CD14-positive monocyte (primary cell): ENCODE results near the gene TIMELESS. TPM values are rescaled to one million over a fixed set of nuclear protein-coding genes. Genes with fewer than 3 reads are reported as not detected.

ENCODE experiments used
- DNase-seq, 3 donors: peaks; one replicate each; pipeline ENCODE4 v3.0.0-alpha.2; 2011 to 2022
- H2AFZ ChIP-seq: 2 replicates; pipeline ENCODE4 v1.6.0; 2012; ENCODE audit warnings: mild to moderate bottlenecking, low read depth, low read length, inconsistent platforms; ENCODE audit not compliant: insufficient read depth, poor library complexity, severe bottlenecking
- H3K27ac ChIP-seq, 2 donors: 1 replicate in 1 of 2; 2 replicates in 1 of 2; pipeline ENCODE4 v1.5.1; 2012 to 2013; ENCODE audit warnings: low read length in 2 of 2, control low read depth in 1 of 2, inconsistent platforms in 1 of 2, low read depth in 1 of 2, mild to moderate bottlenecking in 1 of 2
- H3K27me3 ChIP-seq, 2 donors: one replicate each; pipeline versions ENCODE4 v1.6.0 to v1.6.1; 2011 to 2013; ENCODE audit warnings: low read length in 2 of 2; ENCODE audit not compliant: control insufficient read depth in 2 of 2, insufficient read depth in 2 of 2
- H3K36me3 ChIP-seq, 2 donors: replicated peaks in 1 of 2; 1 replicate in 1 of 2; 2 replicates in 1 of 2; pipeline versions ENCODE4 v1.5.1 to v1.6.1; 2012 to 2013; ENCODE audit warnings: low read length in 2 of 2, control low read depth in 1 of 2, inconsistent platforms in 1 of 2, mild to moderate bottlenecking in 1 of 2; ENCODE audit not compliant: insufficient read depth in 2 of 2, control insufficient read depth in 1 of 2
- H3K4me1 ChIP-seq, 2 donors: 1 replicate in 1 of 2; 2 replicates in 1 of 2; pipeline versions ENCODE4 v1.5.1 to v1.6.1; 2012 to 2013; ENCODE audit warnings: low read length in 2 of 2, control low read depth in 1 of 2, inconsistent platforms in 1 of 2, mild to moderate bottlenecking in 1 of 2, moderate library complexity in 1 of 2; ENCODE audit not compliant: insufficient read depth in 2 of 2, control insufficient read depth in 1 of 2
- H3K4me2 ChIP-seq: replicated peaks from 2 replicates; pipeline ENCODE3; 2012; ENCODE audit warnings: low read length, moderate library complexity, mild to moderate bottlenecking; ENCODE audit not compliant: poor library complexity, severe bottlenecking; ENCODE audit errors: extremely low read depth
- H3K4me3 ChIP-seq, 3 experiments: fragments of 200-600 bp in 1 of 3; sonication (generic) in 1 of 3; replicated peaks in 1 of 3; 1 replicate in 2 of 3; 2 replicates in 1 of 3; pipeline ENCODE4 v1.5.1; 2011 to 2013; ENCODE audit warnings: low read length in 3 of 3, mild to moderate bottlenecking in 3 of 3, control low read depth in 2 of 3, low read depth in 2 of 3, inconsistent platforms in 1 of 3, moderate library complexity in 1 of 3
- H3K79me2 ChIP-seq: 2 replicates; pipeline ENCODE4 v1.6.0; 2012; ENCODE audit warnings: mild to moderate bottlenecking, control low read depth, inconsistent platforms, low read length, moderate library complexity; ENCODE audit not compliant: insufficient read depth
- H3K9ac ChIP-seq: 2 replicates; pipeline ENCODE4 v1.6.0; 2017; ENCODE audit warnings: low read length, mild to moderate bottlenecking; ENCODE audit not compliant: insufficient read depth, poor library complexity, severe bottlenecking
- H3K9me3 ChIP-seq, 2 donors: replicated peaks in 1 of 2; 1 replicate in 1 of 2; 2 replicates in 1 of 2; pipeline versions ENCODE4 v1.5.1 to v1.6.1; 2012 to 2013; ENCODE audit warnings: low read length in 2 of 2, control low read depth in 1 of 2; ENCODE audit not compliant: control insufficient read depth in 1 of 2, insufficient read depth in 1 of 2
- H4K20me1 ChIP-seq: 2 replicates; pipeline ENCODE4 v1.6.0; 2012; ENCODE audit warnings: mild to moderate bottlenecking, low read length, control low read depth, moderate library complexity; ENCODE audit not compliant: insufficient read depth
- H3K27ac Mint-ChIP-seq, 7 donors: one replicate each; pipeline ENCODE4 v1.8.0; 2020; ENCODE audit warnings: mild to moderate bottlenecking in 7 of 7, mixed read lengths in 7 of 7, moderate library complexity in 6 of 7, inconsistent platforms in 2 of 7
- H3K27me3 Mint-ChIP-seq, 3 donors: one replicate each; pipeline ENCODE4 v1.8.0; 2021 to 2022; ENCODE audit warnings: low read depth in 3 of 3, mild to moderate bottlenecking in 3 of 3, mixed read lengths in 3 of 3, moderate library complexity in 3 of 3, inconsistent platforms in 1 of 3
- H3K36me3 Mint-ChIP-seq, 2 donors: one replicate each; pipeline ENCODE4 v1.8.0; 2020; ENCODE audit warnings: mixed read lengths in 2 of 2, inconsistent platforms in 1 of 2, mild to moderate bottlenecking in 1 of 2
- H3K4me1 Mint-ChIP-seq: one replicate; pipeline ENCODE4 v1.8.0; 2020; ENCODE audit warnings: mild to moderate bottlenecking, mixed read lengths
- H3K4me3 Mint-ChIP-seq, 2 donors: one replicate each; pipeline ENCODE4 v1.8.0; 2020; ENCODE audit warnings: mild to moderate bottlenecking in 2 of 2, mixed read lengths in 2 of 2, moderate library complexity in 1 of 2
- H3K9me3 Mint-ChIP-seq, 7 donors: one replicate each; pipeline ENCODE4 v1.8.0; 2020 to 2022; ENCODE audit warnings: mixed read lengths in 7 of 7, mild to moderate bottlenecking in 6 of 7, moderate library complexity in 6 of 7, inconsistent platforms in 2 of 7
- WGBS: methylation state at CpG from one replicate; pipeline ENCODE4 v1.1.5; 2013; ENCODE audit warnings: missing lambda C conversion rate; ENCODE audit not compliant: insufficient coverage; 5-methylcytosine and 5-hydroxymethylcytosine counted together
- intact Hi-C, 2 donors: fragments of 100-400 bp; cut with micrococcal nuclease; formaldehyde crosslinking; loops; one replicate each; pipeline versions ENCODE4 v1.15.0 to v1.15.1; 2023
- polyA plus RNA-seq, 3 donors: library from polyadenylated mRNA; depleted of rRNA in 1 of 3; unstranded in 2 of 3; stranded (reverse) in 1 of 3; fragments of 300-500 nt in 2 of 3; fragments of >200 nt in 1 of 3; fragmentation: Illumina TruSeq in 2 of 3; gene quantifications; 1 replicate in 2 of 3; 2 replicates in 1 of 3; pipeline ENCODE4 v1.2.3, GENCODE V29; 2012 to 2021
- TF ChIP-seq, protein P1 (sequence below): fragments of 200-600 bp; IDR thresholded peaks from one replicate; pipeline ENCODE4 v1.8.0; 2022; ENCODE audit warnings: antibody characterized with exemption, mild to moderate bottlenecking

Gene TIMELESS
- polyA plus RNA-seq, 3 donors, result 1.5 to 2.3 (median 1.5) TPM

DNA sequence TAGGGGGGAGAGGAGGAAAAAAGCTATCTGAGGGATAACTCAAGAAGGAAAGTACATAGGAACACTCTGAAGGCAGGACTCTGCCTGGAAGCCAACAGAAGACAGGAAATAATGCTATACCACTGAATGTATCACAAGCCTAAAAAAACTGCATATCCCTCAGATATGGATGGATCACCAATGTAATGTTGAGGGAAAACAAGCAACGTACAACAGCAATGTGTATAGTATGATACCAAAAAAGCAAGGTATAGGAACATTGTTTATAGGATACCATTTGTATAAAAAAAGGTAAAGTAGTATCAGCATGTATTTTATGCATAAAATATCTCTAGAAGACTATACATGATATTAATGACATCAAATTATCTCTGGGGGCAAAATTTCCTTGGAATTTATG lies 35.3 kb upstream of the TIMELESS start:
- Histone ChIP-seq H3K9me3 (peaks cover 3 to 6% of the 10 kb centered on the region in 2 donors), H3K27me3 (peaks cover 20 to 28% of the 10 kb centered on the region in 2 donors), H3K4me3 (no peak overlapping the region), H4K20me1 (no peaks in the 10 kb centered on the region), H3K36me3 (no peaks in the 10 kb centered on the region), H3K9ac (no peak overlapping the region), H3K27ac (no peak overlapping the region), H3K4me2 (no peak overlapping the region), H3K79me2 (no peaks in the 10 kb centered on the region), H3K4me1 (peaks cover 15 to 20% of the 10 kb centered on the region in 2 donors), H2AFZ (no peak overlapping the region)
- Mint-ChIP-seq H3K9me3 (peaks cover 5 to 20% (median 12%) of the 10 kb centered on the region in 7 donors), H3K27ac (no peak overlapping the region), H3K36me3 (peaks cover 7 to 8% of the 10 kb centered on the region in 2 donors), H3K27me3 (peaks cover 33 to 37% (median 36%) of the 10 kb centered on the region in 3 donors), H3K4me3 (no peak overlapping the region), H3K4me1 (peaks cover 33% of the 10 kb centered on the region)
- no CpG with 5 or more reads among the region's 1 CpG for WGBS
- TF ChIP-seq, protein P1, sequence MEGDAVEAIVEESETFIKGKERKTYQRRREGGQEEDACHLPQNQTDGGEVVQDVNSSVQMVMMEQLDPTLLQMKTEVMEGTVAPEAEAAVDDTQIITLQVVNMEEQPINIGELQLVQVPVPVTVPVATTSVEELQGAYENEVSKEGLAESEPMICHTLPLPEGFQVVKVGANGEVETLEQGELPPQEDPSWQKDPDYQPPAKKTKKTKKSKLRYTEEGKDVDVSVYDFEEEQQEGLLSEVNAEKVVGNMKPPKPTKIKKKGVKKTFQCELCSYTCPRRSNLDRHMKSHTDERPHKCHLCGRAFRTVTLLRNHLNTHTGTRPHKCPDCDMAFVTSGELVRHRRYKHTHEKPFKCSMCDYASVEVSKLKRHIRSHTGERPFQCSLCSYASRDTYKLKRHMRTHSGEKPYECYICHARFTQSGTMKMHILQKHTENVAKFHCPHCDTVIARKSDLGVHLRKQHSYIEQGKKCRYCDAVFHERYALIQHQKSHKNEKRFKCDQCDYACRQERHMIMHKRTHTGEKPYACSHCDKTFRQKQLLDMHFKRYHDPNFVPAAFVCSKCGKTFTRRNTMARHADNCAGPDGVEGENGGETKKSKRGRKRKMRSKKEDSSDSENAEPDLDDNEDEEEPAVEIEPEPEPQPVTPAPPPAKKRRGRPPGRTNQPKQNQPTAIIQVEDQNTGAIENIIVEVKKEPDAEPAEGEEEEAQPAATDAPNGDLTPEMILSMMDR, result no peak
- intact Hi-C loops, result no loop called here
- DNase-seq, result no peak

DNA sequence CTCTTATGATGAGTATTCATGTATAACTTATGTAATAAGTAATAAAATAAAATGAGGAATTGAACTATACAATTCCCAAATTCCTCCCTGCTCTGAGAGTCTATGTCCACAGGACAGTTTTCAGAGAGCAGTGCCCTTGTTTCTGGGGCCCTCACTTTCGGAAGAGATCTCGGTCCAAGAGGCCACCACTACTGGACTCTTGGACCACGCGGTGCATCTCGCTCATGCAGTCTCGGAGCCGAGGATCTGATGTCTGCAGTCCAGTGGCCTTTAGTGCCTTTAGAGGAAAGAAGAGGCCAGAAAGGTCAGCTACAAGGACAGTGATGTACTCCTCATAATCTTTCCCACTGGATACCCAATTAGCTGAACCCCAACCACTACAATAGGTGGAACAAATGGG lies 30.4 kb upstream of the TIMELESS start:
- H3K27me3 ChIP-seq, result no peaks in the 10 kb centered on the region
- Mint-ChIP-seq H3K4me3 (no peak overlapping the region), H3K4me1 (peaks cover 7% of the 10 kb centered on the region), H3K36me3 (peaks cover under 1 to 1% of the 10 kb centered on the region in 2 donors), H3K9me3 (peaks cover 0 to 2% (median 0%) of the 10 kb centered on the region in 7 donors), H3K27me3 (peaks cover 0 to 1% (median 1%) of the 10 kb centered on the region in 3 donors), H3K27ac (no peak overlapping the region)
- H3K79me2 ChIP-seq, result no peaks in the 10 kb centered on the region
- no peak overlapping the region for H3K4me2 ChIP-seq
- no peak overlapping the region for H3K4me3 ChIP-seq
- no peaks in the 10 kb centered on the region for H3K36me3 ChIP-seq
- TF ChIP-seq, protein P1, result no peak
- H2AFZ ChIP-seq, result no peak overlapping the region
- intact Hi-C loops, result no loop called here
- H4K20me1 ChIP-seq, result no peaks in the 10 kb centered on the region
- no peaks in the 10 kb centered on the region for H3K9me3 ChIP-seq
- no peak overlapping the region for H3K9ac ChIP-seq
- no peaks in the 10 kb centered on the region for H3K4me1 ChIP-seq
- WGBS, result 94% methylated on average over 7 of the region's 7 CpGs
- DNase-seq, result no peak
- H3K27ac ChIP-seq, result no peak overlapping the region
